Measurements from ENCODE around the gene CSMD2.

DNA sequence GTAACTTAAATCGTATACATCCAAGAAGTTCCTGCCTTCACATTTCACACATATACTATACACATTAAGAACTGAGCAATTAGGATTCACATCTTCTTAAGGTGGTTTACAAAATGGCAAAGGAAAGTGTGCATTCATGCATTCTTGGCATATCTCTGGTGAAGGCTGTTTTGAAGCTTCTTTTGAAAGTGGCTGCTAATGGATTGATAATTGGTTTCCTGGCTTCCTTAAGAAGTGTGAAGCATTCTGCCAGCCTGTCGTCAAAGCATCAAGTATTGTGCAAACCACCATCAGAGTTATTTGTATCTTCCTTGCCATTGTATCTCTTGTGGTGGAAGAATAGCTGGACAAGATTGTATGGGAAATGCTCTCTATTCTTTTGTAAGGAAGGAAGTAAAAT lies 396.2 kb downstream of the CSMD2 start:
- TF ChIP-seq, protein P1, sequence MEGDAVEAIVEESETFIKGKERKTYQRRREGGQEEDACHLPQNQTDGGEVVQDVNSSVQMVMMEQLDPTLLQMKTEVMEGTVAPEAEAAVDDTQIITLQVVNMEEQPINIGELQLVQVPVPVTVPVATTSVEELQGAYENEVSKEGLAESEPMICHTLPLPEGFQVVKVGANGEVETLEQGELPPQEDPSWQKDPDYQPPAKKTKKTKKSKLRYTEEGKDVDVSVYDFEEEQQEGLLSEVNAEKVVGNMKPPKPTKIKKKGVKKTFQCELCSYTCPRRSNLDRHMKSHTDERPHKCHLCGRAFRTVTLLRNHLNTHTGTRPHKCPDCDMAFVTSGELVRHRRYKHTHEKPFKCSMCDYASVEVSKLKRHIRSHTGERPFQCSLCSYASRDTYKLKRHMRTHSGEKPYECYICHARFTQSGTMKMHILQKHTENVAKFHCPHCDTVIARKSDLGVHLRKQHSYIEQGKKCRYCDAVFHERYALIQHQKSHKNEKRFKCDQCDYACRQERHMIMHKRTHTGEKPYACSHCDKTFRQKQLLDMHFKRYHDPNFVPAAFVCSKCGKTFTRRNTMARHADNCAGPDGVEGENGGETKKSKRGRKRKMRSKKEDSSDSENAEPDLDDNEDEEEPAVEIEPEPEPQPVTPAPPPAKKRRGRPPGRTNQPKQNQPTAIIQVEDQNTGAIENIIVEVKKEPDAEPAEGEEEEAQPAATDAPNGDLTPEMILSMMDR (IDR thresholded peaks at IDR 0.05): no peak
- TF ChIP-seq POLR2A (IDR thresholded peaks at IDR 0.05): no peak
